Body of pancreas (tissue), 4 donors: Measurements from ENCODE around the gene NGEF. TPM values are rescaled to one million over a fixed set of nuclear protein-coding genes. Genes with fewer than 3 reads are reported as not detected.

Source experiments
- ATAC-seq: fragments of 150-250 bp; one replicate; pipeline ENCODE4 v1.9.1; 2016
- DNase-seq, 4 donors: peaks; one replicate each; pipeline ENCODE4 v3.0.0-alpha.2; 2019
- H3K27ac ChIP-seq, 4 donors: fragments of 200-600 bp; sonication (generic); 1 replicate in 3 of 4; 2 replicates in 1 of 4; pipeline versions ENCODE4 v1.5.1 to v1.6.1; 2016 to 2019; ENCODE audit warnings: mild to moderate bottlenecking in 1 of 4, mixed read lengths in 1 of 4, moderate library complexity in 1 of 4
- H3K27me3 ChIP-seq, 2 donors: fragments of 200-600 bp; sonication (generic); one replicate each; pipeline ENCODE4 v1.6.0; 2016; ENCODE audit warnings: mild to moderate bottlenecking in 1 of 2
- H3K36me3 ChIP-seq, 2 donors: fragments of 200-600 bp; sonication (generic); replicated peaks in 1 of 2; 2 replicates each; pipeline ENCODE4 v1.5.1; 2016; ENCODE audit warnings: low read depth in 2 of 2; ENCODE audit not compliant: insufficient read depth in 1 of 2
- H3K4me1 ChIP-seq: fragments of 200-600 bp; sonication (generic); one replicate; pipeline ENCODE4 v1.6.0; 2016
- H3K4me3 ChIP-seq, 2 donors: fragments of 200-600 bp; sonication (generic); 1 replicate in 1 of 2; 2 replicates in 1 of 2; pipeline ENCODE4 v1.5.1; 2016 to 2019
- H3K9me3 ChIP-seq, 3 donors: fragments of 200-600 bp; sonication (generic); 1 replicate in 2 of 3; 2 replicates in 1 of 3; pipeline ENCODE4 v1.5.1; 2016
- CTCF ChIP-seq, 7 experiments: fragments of 450-650 bp in 4 of 7; fragments of 200-600 bp in 3 of 7; sonication (generic) in 3 of 7; IDR thresholded peaks; one replicate each; pipeline ENCODE4 v1.5.1; 2016 to 2019; ENCODE audit warnings: antibody characterized with exemption in 7 of 7
- POLR2A ChIP-seq, 3 donors: fragments of 450-650 bp; IDR thresholded peaks; one replicate each; pipeline ENCODE4 v1.6.1; 2016; ENCODE audit warnings: antibody characterized with exemption in 3 of 3, mild to moderate bottlenecking in 2 of 3
- WGBS, 2 donors: methylation state at CpG; one replicate each; pipeline ENCODE4 v1.1.5; 2017; 5-methylcytosine and 5-hydroxymethylcytosine counted together
- intact Hi-C: fragments of 100-400 bp; cut with DNase I; formaldehyde crosslinking; loops from one replicate; pipeline ENCODE4 v1.15.1; 2023
- total RNA-seq, 2 donors: library from RNA; depleted of rRNA; stranded (reverse); fragments of >200 nt; gene quantifications; one replicate each; pipeline ENCODE4 v1.1.0, GENCODE V29; 2016

NGEF gene
- total RNA-seq, 2 donors from 2014 or later: 4.9 to 7.0 TPM

- TF ChIP-seq CTCF (IDR thresholded peaks at IDR 0.05) (no peak), POLR2A (IDR thresholded peaks at IDR 0.05) (no peak)
Observed at GRCh38 chr2:232957657-232958090, 55.4 kb downstream of the NGEF start.

GRCh38 chr2:232955856-232956255 lies 57.2 kb downstream of the NGEF start:
- Histone ChIP-seq H3K27me3 (no peaks in the 10 kb centered on the region), H3K4me1 (no peaks in the 10 kb centered on the region), H3K9me3 (no peaks in the 10 kb centered on the region), H3K27ac (no peak overlapping the region), H3K36me3 (no peaks in the 10 kb centered on the region), H3K4me3 (no peak overlapping the region)
- TF ChIP-seq POLR2A (IDR thresholded peaks at IDR 0.05) (no peak), CTCF (IDR thresholded peaks at IDR 0.05) (no peak)
- ATAC-seq (no peak), DNase-seq (no peak)
- WGBS, 2 donors: 74 to 75% methylated on average over 5 of the region's 5 CpGs
- intact Hi-C loops: no loop called here

More at GRCh38 chr2:232957657-232958090, 55.4 kb downstream of the NGEF start:
- ATAC-seq (no peak), DNase-seq (no peak)
- no peaks in the 10 kb centered on the region for H3K36me3 ChIP-seq
- H3K27me3 ChIP-seq: no peaks in the 10 kb centered on the region
- 85 to 90% methylated on average over 3 of the region's 3 CpGs for WGBS, 2 donors
- no peaks in the 10 kb centered on the region for H3K4me1 ChIP-seq
- no peak overlapping the region for H3K27ac ChIP-seq
- H3K4me3 ChIP-seq: no peak overlapping the region
- H3K9me3 ChIP-seq: no peaks in the 10 kb centered on the region
- intact Hi-C loops: no loop called here

GRCh38 chr2:232954691-232955090 lies 58.4 kb downstream of the NGEF start:
- Histone ChIP-seq H3K4me1 (no peaks in the 10 kb centered on the region), H3K36me3 (no peaks in the 10 kb centered on the region), H3K9me3 (no peaks in the 10 kb centered on the region), H3K27ac (no peak overlapping the region), H3K4me3 (no peak overlapping the region), H3K27me3 (no peaks in the 10 kb centered on the region)
- TF ChIP-seq POLR2A (IDR thresholded peaks at IDR 0.05) (no peak), CTCF (IDR thresholded peaks at IDR 0.05) (no peak)
- no peak for DNase-seq
- ATAC-seq: no peak
- intact Hi-C loops: no loop called here
- 90 to 99% methylated on average over 10 of the region's 10 CpGs for WGBS, 2 donors

- H3K4me3 ChIP-seq: no peak overlapping the region
- intact Hi-C loops: no loop called here
- no peaks in the 10 kb centered on the region for H3K27me3 ChIP-seq
- H3K9me3 ChIP-seq: no peaks in the 10 kb centered on the region
- H3K4me1 ChIP-seq: no peaks in the 10 kb centered on the region
- no peaks in the 10 kb centered on the region for H3K36me3 ChIP-seq
- ATAC-seq: no peak
- TF ChIP-seq CTCF (IDR thresholded peaks at IDR 0.05) (no peak), POLR2A (IDR thresholded peaks at IDR 0.05) (no peak)
- 77 to 78% methylated on average over 7 of the region's 7 CpGs for WGBS, 2 donors
- DNase-seq: no peak
- H3K27ac ChIP-seq: no peak overlapping the region
Observed at GRCh38 chr2:232951891-232952290, 61.2 kb downstream of the NGEF start.

- WGBS, 2 donors: 89 to 92% methylated on average over 11 of the region's 11 CpGs
- DNase-seq (no peak), ATAC-seq (no peak)
- Histone ChIP-seq H3K4me3 (no peak overlapping the region), H3K27ac (no peak overlapping the region), H3K27me3 (no peaks in the 10 kb centered on the region), H3K36me3 (no peaks in the 10 kb centered on the region), H3K9me3 (no peaks in the 10 kb centered on the region), H3K4me1 (no peaks in the 10 kb centered on the region)
- intact Hi-C loops: no loop called here
- TF ChIP-seq CTCF (IDR thresholded peaks at IDR 0.05) (no peak), POLR2A (IDR thresholded peaks at IDR 0.05) (no peak)
Observed at GRCh38 chr2:232951181-232951580, 61.9 kb downstream of the NGEF start.
